HepG2 (cell line): Measurements from ENCODE around the gene NOL4L. TPM values are rescaled to one million over a fixed set of nuclear protein-coding genes. Genes with fewer than 3 reads are reported as not detected.

Experiments
- ATAC-seq: fragments of 200-7000 bp; cut with Tn5 transposase; 3 replicates; pipeline ENCODE4 v1.9.1; 2020; ENCODE audit warnings: mild to moderate bottlenecking, moderate library complexity
- BruUV-seq: library from RNA; stranded (reverse); fragments of 400-500 nt; replicated peaks from 2 replicates; lab custom pipeline; 2021; lab: Mats Ljungman, UMichigan
- CTCF ChIA-PET: fragments of 300-600 bp; formaldehyde crosslinking; extraction: SDS; loops from one replicate; lab custom pipeline; 2021; ENCODE audit warnings: low total read pairs, inconsistent platforms, low intra/inter-chr PET ratio; lab: Yijun Ruan, JAX
- POLR2A ChIA-PET: fragments of 350-600 bp; sonication (Branson Sonifier 250); formaldehyde crosslinking; loops from one replicate; lab custom pipeline; 2020; ENCODE audit warnings: antibody characterized with exemption, inconsistent platforms; lab: Yijun Ruan, JAX
- DNase-seq: peaks from one replicate; pipeline ENCODE4 v3.0.0-alpha.2; 2015; ENCODE audit warnings: low spot score
- FAIRE-seq: peaks from 3 replicates; lab custom pipeline; 2011; peaks lifted over from hg19 to GRCh38; lab: Jason Lieb, UNC
- H2AFZ ChIP-seq: one replicate; pipeline ENCODE4 v1.6.1; 2011; ENCODE audit warnings: low read length, inconsistent platforms
- H3K27ac ChIP-seq: fragments of 300-600 bp; 3 replicates; pipeline ENCODE4 v1.8.0; 2011; ENCODE audit warnings: mixed run types, mild to moderate bottlenecking, mixed read lengths, low read length, inconsistent platforms; ENCODE audit not compliant: insufficient read depth; ENCODE audit errors: extremely low read length
- H3K27me3 ChIP-seq, 2 experiments: fragments of 200-600 bp in 1 of 2; 2 replicates in 1 of 2; 3 replicates in 1 of 2; pipeline versions ENCODE4 v1.6.0 to v1.8.0; 2011; ENCODE audit warnings: low read length in 2 of 2, mild to moderate bottlenecking in 2 of 2, moderate library complexity in 2 of 2, inconsistent platforms in 1 of 2; ENCODE audit not compliant: insufficient read depth in 2 of 2, control insufficient read depth in 1 of 2
- H3K36me3 ChIP-seq, 2 experiments: fragments of 200-600 bp in 1 of 2; replicated peaks in 1 of 2; 2 replicates in 1 of 2; 3 replicates in 1 of 2; pipeline versions ENCODE4 v1.5.1 to v1.8.0; 2011; ENCODE audit warnings: low read length in 2 of 2, inconsistent platforms in 1 of 2; ENCODE audit not compliant: insufficient read depth in 2 of 2, control insufficient read depth in 1 of 2
- H3K4me1 ChIP-seq: 2 replicates; pipeline ENCODE4 v1.5.1; 2012; ENCODE audit warnings: low read length, inconsistent platforms; ENCODE audit not compliant: insufficient read depth
- H3K4me2 ChIP-seq: 2 replicates; pipeline ENCODE4 v1.6.0; 2011; ENCODE audit warnings: low read depth, low read length, inconsistent platforms
- H3K4me3 ChIP-seq, 3 experiments: fragments of 200-600 bp in 1 of 3; sonication (generic), shearing (Covaris generic) in 1 of 3; replicated peaks in 1 of 3; 2 replicates each; pipeline ENCODE4 v1.5.1; 2011 to 2016; ENCODE audit warnings: low read length in 3 of 3, inconsistent platforms in 2 of 3, low read depth in 2 of 3, mild to moderate bottlenecking in 2 of 3, control low read depth in 1 of 3, mixed read lengths in 1 of 3; ENCODE audit not compliant: insufficient read depth in 1 of 3
- H3K79me2 ChIP-seq: one replicate; pipeline ENCODE4 v1.6.1; 2011; ENCODE audit warnings: low read length, inconsistent platforms; ENCODE audit not compliant: insufficient read depth
- H3K9ac ChIP-seq: 2 replicates; pipeline ENCODE4 v1.6.0; 2011; ENCODE audit warnings: mild to moderate bottlenecking, low read depth, low read length, inconsistent platforms; ENCODE audit not compliant: insufficient read depth
- H3K9me3 ChIP-seq: 2 replicates; pipeline ENCODE4 v1.5.1; 2012; ENCODE audit warnings: mild to moderate bottlenecking, low read length
- H4K20me1 ChIP-seq: 2 replicates; pipeline ENCODE4 v1.6.0; 2011; ENCODE audit warnings: inconsistent platforms, mild to moderate bottlenecking, low read length, moderate library complexity; ENCODE audit not compliant: insufficient read depth
- BCL6 ChIP-seq: IDR thresholded peaks from 2 replicates; pipeline ENCODE4 v1.6.1; 2016; ENCODE audit warnings: missing genetic modification reagents, missing compliant biosample characterization
- HIVEP1 ChIP-seq: sonication (generic); formaldehyde crosslinking; IDR thresholded peaks from 2 replicates; pipeline ENCODE4 v1.4.0; 2020; ENCODE audit warnings: mild to moderate bottlenecking, missing genetic modification reagents
- IRF9 ChIP-seq: sonication (generic); formaldehyde crosslinking; IDR thresholded peaks from 2 replicates; pipeline ENCODE4 v1.8.0; 2022; ENCODE audit warnings: missing genetic modification reagents, mild to moderate bottlenecking, borderline replicate concordance
- SP2 ChIP-seq: sonication (generic); formaldehyde crosslinking; IDR thresholded peaks from 2 replicates; pipeline ENCODE4 v1.5.1; 2020; ENCODE audit warnings: mild to moderate bottlenecking, missing genetic modification reagents
- TRAFD1 ChIP-seq: sonication (generic); formaldehyde crosslinking; IDR thresholded peaks from 2 replicates; pipeline ENCODE4 v1.5.1; 2020; ENCODE audit warnings: missing genetic modification reagents, mild to moderate bottlenecking, borderline replicate concordance
- ZNF234 ChIP-seq: sonication (generic); formaldehyde crosslinking; conservative IDR thresholded peaks from 2 replicates; pipeline ENCODE4 v1.5.1; 2020; ENCODE audit warnings: mild to moderate bottlenecking, missing genetic modification reagents
- ZNF343 ChIP-seq: sonication (generic); formaldehyde crosslinking; IDR thresholded peaks from 2 replicates; pipeline ENCODE4 v1.4.0; 2020; ENCODE audit warnings: mild to moderate bottlenecking, missing genetic modification reagents
- ZNF564 ChIP-seq: sonication (generic); formaldehyde crosslinking; IDR thresholded peaks from 2 replicates; pipeline ENCODE4 v1.8.1; 2023; ENCODE audit warnings: mild to moderate bottlenecking, missing genetic modification reagents
- ZNF687 ChIP-seq: sonication (generic); formaldehyde crosslinking; IDR thresholded peaks from 2 replicates; pipeline ENCODE4 v1.5.1; 2020; ENCODE audit warnings: mild to moderate bottlenecking, missing genetic modification reagents, moderate library complexity
- ZNF724P ChIP-seq: sonication (generic); formaldehyde crosslinking; IDR thresholded peaks from 2 replicates; pipeline ENCODE4 v1.8.0; 2022; ENCODE audit warnings: missing genetic modification reagents, borderline replicate concordance
- ZNF740 ChIP-seq: sonication (generic); formaldehyde crosslinking; IDR thresholded peaks from 2 replicates; pipeline ENCODE4 v1.4.0; 2020; ENCODE audit warnings: missing genetic modification reagents
- WGBS: methylation state at CpG from one replicate; pipeline ENCODE4 v1.1.6; 2017; ENCODE audit warnings: low lambda C conversion rate; 5-methylcytosine and 5-hydroxymethylcytosine counted together
- in situ Hi-C: cut with HindIII; loops from 2 replicates; pipeline ENCODE4 v1.10.0; 2017; ENCODE audit warnings: low pct_unique_long_range_greater_than_20kb; ENCODE audit not compliant: extremely low pct_ligation_motif_present
- intact Hi-C: fragments of 100-400 bp; cut with micrococcal nuclease; formaldehyde crosslinking; loops from one replicate; pipeline ENCODE4 v1.10.0; 2022; ENCODE audit not compliant: unreplicated experiment
- polyA plus RNA-seq, 8 experiments: library from polyadenylated mRNA; depleted of rRNA in 3 of 8; stranded (reverse) in 7 of 8; unstranded in 1 of 8; fragments of >200 nt; fragmentation: Illumina TruSeq in 4 of 8; extraction: Trizol in 4 of 8; gene quantifications; 2 replicates each; pipeline versions ENCODE4 v1.2.1 to v1.2.3, GENCODE V29; 2011 to 2016; ENCODE audit warnings: low read depth in 4 of 8, missing spikeins in 1 of 8, mixed read lengths in 1 of 8; ENCODE audit not compliant: insufficient read depth in 1 of 8
- total RNA-seq, 5 experiments: library from RNA; depleted of rRNA; stranded (reverse); fragments of >200 nt; fragmentation: Illumina TruSeq; extraction: Trizol; gene quantifications; 2 replicates each; pipeline ENCODE4 v1.2.3, GENCODE V29; 2016; ENCODE audit warnings: low read depth in 1 of 5

Gene NOL4L
- total and polyA plus RNA-seq, 2 of the 13 experiments (the other 11 are each of a cell fraction or from before 2014, with no cell fraction given), result 16.6 to 35.4 TPM

GRCh38 chr20:32528905-32529670, 56.0 kb downstream of the NOL4L start:
- BruUV-seq, result no TSS peak
- Histone ChIP-seq H3K4me2 (no peak overlapping the region), H3K4me1 (peaks cover 66% of the 10 kb centered on the region), H3K36me3 (peaks cover 1 to 4% of the 10 kb centered on the region in 2 experiments; a peak in 2 of 5 replicates), H3K27ac (no peak overlapping the region), H3K79me2 (no peaks in the 10 kb centered on the region), H3K9ac (no peak overlapping the region), H3K4me3 (no peak overlapping the region), H4K20me1 (no peaks in the 10 kb centered on the region), H3K9me3 (no peaks in the 10 kb centered on the region), H2AFZ (no peak overlapping the region), H3K27me3 (0 out of 5 replicates have a peak, but pooled peaks cover 0 to 2% of the 10 kb centered on the region in 2 experiments)
- intact Hi-C loops, result loop anchor here (10.0 kb wide), 1 partner anchor 246 kb away; no protein-coding TSS in a partner anchor
- DNase-seq (no peak), ATAC-seq (no peak), FAIRE-seq (no peak)
- ChIA-PET CTCF (no interaction called here), POLR2A (interaction anchor here (3.7 kb wide), 1 partner anchor 11 kb away, joined by 22 read pairs; no protein-coding TSS in a partner anchor)
- in situ Hi-C loops, result no loop called here
- 95% methylated on average over 10 of the region's 13 CpGs for WGBS
- TF ChIP-seq ZNF343 (no peak), BCL6 (CRISPR knock-in tag) (no peak), ZNF564 (no peak), ZNF724P (0 out of 2 replicates have a peak, but pooled peaks have one; percentile 19), TRAFD1 (CRISPR knock-in tag) (no peak), SP2 (CRISPR knock-in tag) (no peak), ZNF740 (CRISPR knock-in tag) (no peak), ZNF234 (CRISPR knock-in tag) (0 out of 2 replicates have a peak, but pooled peaks have one; percentile 21), HIVEP1 (no peak), ZNF687 (CRISPR knock-in tag) (peak; percentile 31), IRF9 (peak; percentile 10; the same call in 1 of the 2 replicates)
